Measurements from ENCODE around the gene EPHA10.

The EPHA10 gene

GRCh38 chr1:37728416-37728815, 36.5 kb downstream of the EPHA10 start:
- no peak for TF ChIP-seq CTCF (IDR thresholded peaks at IDR 0.05; ENCODE audit: insufficient read depth, low read length)
- TF ChIP-seq SPI1 (IDR thresholded peaks at IDR 0.05; ENCODE audit: borderline replicate concordance, low read depth): no peak
- TF ChIP-seq POLR2AphosphoS5 (IDR thresholded peaks at IDR 0.05; ENCODE audit: low read depth): no peak
- TF ChIP-seq REST (IDR thresholded peaks at IDR 0.05; ENCODE audit: insufficient replicate concordance, low read depth): no peak
- no peak overlapping the region for H3K4me3 ChIP-seq (replicated peaks; ENCODE audit: insufficient read depth, low read length)
- H3K27me3 ChIP-seq (ENCODE audit: insufficient read depth, poor library complexity, severe bottlenecking): no peaks in the 10 kb centered on the region
- no peak for DNase-seq (ENCODE audit: low read depth in 1 of 2, low spot score in 1 of 2)
- H3K27ac ChIP-seq (replicated peaks): no peak overlapping the region

GRCh38 chr1:37726751-37727585, 38.0 kb downstream of the EPHA10 start:
- Histone ChIP-seq H3K4me3 (replicated peaks; ENCODE audit: insufficient read depth, low read length) (no peak overlapping the region), H3K27ac (replicated peaks) (no peak overlapping the region), H3K27me3 (ENCODE audit: insufficient read depth, poor library complexity, severe bottlenecking) (no peaks in the 10 kb centered on the region)
- DNase-seq (ENCODE audit: low read depth in 1 of 2, low spot score in 1 of 2): no peak
- TF ChIP-seq SPI1 (IDR thresholded peaks at IDR 0.05; ENCODE audit: borderline replicate concordance, low read depth) (no peak), CTCF (IDR thresholded peaks at IDR 0.05; ENCODE audit: insufficient read depth, low read length) (no peak), GABPA (IDR thresholded peaks at IDR 0.05; ENCODE audit: low read depth) (no peak), POLR2AphosphoS5 (IDR thresholded peaks at IDR 0.05; ENCODE audit: low read depth) (no peak)

GRCh38 chr1:37725851-37726613, 38.9 kb downstream of the EPHA10 start:
- no peaks in the 10 kb centered on the region for H3K27me3 ChIP-seq (ENCODE audit: insufficient read depth, poor library complexity, severe bottlenecking)
- DNase-seq (ENCODE audit: low read depth in 1 of 2, low spot score in 1 of 2): no peak
- no peak overlapping the region for H3K27ac ChIP-seq (replicated peaks)
- H3K4me3 ChIP-seq (replicated peaks; ENCODE audit: insufficient read depth, low read length): no peak overlapping the region
- TF ChIP-seq SPI1 (IDR thresholded peaks at IDR 0.05; ENCODE audit: borderline replicate concordance, low read depth) (no peak), REST (IDR thresholded peaks at IDR 0.05; ENCODE audit: insufficient replicate concordance, low read depth) (no peak), CTCF (IDR thresholded peaks at IDR 0.05; ENCODE audit: insufficient read depth, low read length) (no peak), GABPA (IDR thresholded peaks at IDR 0.05; ENCODE audit: low read depth) (no peak), POLR2AphosphoS5 (IDR thresholded peaks at IDR 0.05; ENCODE audit: low read depth) (no peak)
